ENCODE measurements around the gene SGO2. TPM values are rescaled to one million over a fixed set of nuclear protein-coding genes. Genes with fewer than 3 reads are reported as not detected.

SGO2 gene
- total RNA-seq, 1 donor from 2014 or later: 4.9 TPM

GRCh38 chr2:200575957-200576356, 50.0 kb downstream of the SGO2 start:
- Mint-ChIP-seq H3K4me3 (ENCODE audit: unreplicated experiment) (no peak overlapping the region), H3K36me3 (ENCODE audit: low read depth, unreplicated experiment) (no peaks in the 10 kb centered on the region), H3K9me3 (ENCODE audit: unreplicated experiment) (no peaks in the 10 kb centered on the region), H3K27ac (ENCODE audit: unreplicated experiment) (no peak overlapping the region), H3K27me3 (ENCODE audit: low read depth, unreplicated experiment) (no peaks in the 10 kb centered on the region), H3K4me1 (ENCODE audit: low read depth, unreplicated experiment) (no peaks in the 10 kb centered on the region)
- FAIRE-seq (no peak), DNase-seq (ENCODE audit: low read depth) (no peak)
- no peak overlapping the region for H3K4me2 ChIP-seq (ENCODE audit: low read length)
- H3K36me3 ChIP-seq (ENCODE audit: insufficient read depth, low read length): peaks cover under 1% of the 10 kb centered on the region
- no peak overlapping the region for H2AFZ ChIP-seq (ENCODE audit: low read depth, low read length)
- H3K79me2 ChIP-seq (ENCODE audit: insufficient read depth, low read length): no peaks in the 10 kb centered on the region
- no peak overlapping the region for H3K27ac ChIP-seq (ENCODE audit: low read depth, low read length)
- no peaks in the 10 kb centered on the region for H4K20me1 ChIP-seq (ENCODE audit: insufficient read depth, low read length)
- H3K27me3 ChIP-seq (ENCODE audit: insufficient read depth, low read length): no peaks in the 10 kb centered on the region
- H3K4me3 ChIP-seq (ENCODE audit: insufficient read depth, low read depth, low read length): no peak overlapping the region
- H3K4me1 ChIP-seq (ENCODE audit: insufficient read depth, low read length): no peaks in the 10 kb centered on the region
- no peaks in the 10 kb centered on the region for H3K9me3 ChIP-seq (ENCODE audit: insufficient read depth, low read depth, low read length)
- TF ChIP-seq, protein P1, sequence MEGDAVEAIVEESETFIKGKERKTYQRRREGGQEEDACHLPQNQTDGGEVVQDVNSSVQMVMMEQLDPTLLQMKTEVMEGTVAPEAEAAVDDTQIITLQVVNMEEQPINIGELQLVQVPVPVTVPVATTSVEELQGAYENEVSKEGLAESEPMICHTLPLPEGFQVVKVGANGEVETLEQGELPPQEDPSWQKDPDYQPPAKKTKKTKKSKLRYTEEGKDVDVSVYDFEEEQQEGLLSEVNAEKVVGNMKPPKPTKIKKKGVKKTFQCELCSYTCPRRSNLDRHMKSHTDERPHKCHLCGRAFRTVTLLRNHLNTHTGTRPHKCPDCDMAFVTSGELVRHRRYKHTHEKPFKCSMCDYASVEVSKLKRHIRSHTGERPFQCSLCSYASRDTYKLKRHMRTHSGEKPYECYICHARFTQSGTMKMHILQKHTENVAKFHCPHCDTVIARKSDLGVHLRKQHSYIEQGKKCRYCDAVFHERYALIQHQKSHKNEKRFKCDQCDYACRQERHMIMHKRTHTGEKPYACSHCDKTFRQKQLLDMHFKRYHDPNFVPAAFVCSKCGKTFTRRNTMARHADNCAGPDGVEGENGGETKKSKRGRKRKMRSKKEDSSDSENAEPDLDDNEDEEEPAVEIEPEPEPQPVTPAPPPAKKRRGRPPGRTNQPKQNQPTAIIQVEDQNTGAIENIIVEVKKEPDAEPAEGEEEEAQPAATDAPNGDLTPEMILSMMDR (IDR thresholded peaks at IDR 0.05; ENCODE audit: insufficient read depth, low read depth, low read length): peak; percentile 34
- no peak for TF ChIP-seq EZH2 (IDR thresholded peaks at IDR 0.05; ENCODE audit: insufficient read depth, low read length)
- no peak overlapping the region for H3K9ac ChIP-seq (ENCODE audit: low read length)

GRCh38 chr2:200577027-200577426, 51.0 kb downstream of the SGO2 start:
- no peaks in the 10 kb centered on the region for H3K9me3 Mint-ChIP-seq (ENCODE audit: unreplicated experiment)
- TF ChIP-seq EZH2 (IDR thresholded peaks at IDR 0.05; ENCODE audit: insufficient read depth, low read length): no peak
- TF ChIP-seq, protein P1 (IDR thresholded peaks at IDR 0.05; ENCODE audit: insufficient read depth, low read depth, low read length): peak; percentile 21
- H4K20me1 ChIP-seq (ENCODE audit: insufficient read depth, low read length): no peaks in the 10 kb centered on the region
- no peak overlapping the region for H3K27ac ChIP-seq (ENCODE audit: low read depth, low read length)
- H3K79me2 ChIP-seq (ENCODE audit: insufficient read depth, low read length): no peaks in the 10 kb centered on the region
- H3K36me3 Mint-ChIP-seq (ENCODE audit: low read depth, unreplicated experiment): no peaks in the 10 kb centered on the region
- H3K9me3 ChIP-seq (ENCODE audit: insufficient read depth, low read depth, low read length): no peaks in the 10 kb centered on the region
- DNase-seq (ENCODE audit: low read depth) (no peak), FAIRE-seq (no peak)
- no peaks in the 10 kb centered on the region for H3K27me3 ChIP-seq (ENCODE audit: insufficient read depth, low read length)
- no peaks in the 10 kb centered on the region for H3K4me1 Mint-ChIP-seq (ENCODE audit: low read depth, unreplicated experiment)
- H2AFZ ChIP-seq (ENCODE audit: low read depth, low read length): no peak overlapping the region
- H3K4me3 ChIP-seq (ENCODE audit: insufficient read depth, low read depth, low read length): no peak overlapping the region
- H3K36me3 ChIP-seq (ENCODE audit: insufficient read depth, low read length): no peaks in the 10 kb centered on the region
- no peaks in the 10 kb centered on the region for H3K4me1 ChIP-seq (ENCODE audit: insufficient read depth, low read length)
- no peaks in the 10 kb centered on the region for H3K27me3 Mint-ChIP-seq (ENCODE audit: low read depth, unreplicated experiment)
- no peak overlapping the region for H3K9ac ChIP-seq (ENCODE audit: low read length)
- H3K4me3 Mint-ChIP-seq (ENCODE audit: unreplicated experiment): no peak overlapping the region
- H3K27ac Mint-ChIP-seq (ENCODE audit: unreplicated experiment): no peak overlapping the region
- H3K4me2 ChIP-seq (ENCODE audit: low read length): no peak overlapping the region

- H3K9me3 Mint-ChIP-seq (ENCODE audit: unreplicated experiment): no peaks in the 10 kb centered on the region
- FAIRE-seq: peak; percentile 26
Observed at GRCh38 chr2:200578778-200579177, 52.8 kb downstream of the SGO2 start.

More at GRCh38 chr2:200578778-200579177, 52.8 kb downstream of the SGO2 start:
- Histone ChIP-seq H3K4me1 (ENCODE audit: insufficient read depth, low read length) (no peaks in the 10 kb centered on the region), H3K27ac (ENCODE audit: low read depth, low read length) (no peak overlapping the region), H3K9ac (ENCODE audit: low read length) (no peak overlapping the region), H4K20me1 (ENCODE audit: insufficient read depth, low read length) (no peaks in the 10 kb centered on the region), H3K9me3 (ENCODE audit: insufficient read depth, low read depth, low read length) (no peaks in the 10 kb centered on the region), H3K27me3 (ENCODE audit: insufficient read depth, low read length) (no peaks in the 10 kb centered on the region), H3K4me2 (ENCODE audit: low read length) (no peak overlapping the region), H3K36me3 (ENCODE audit: insufficient read depth, low read length) (no peaks in the 10 kb centered on the region), H3K79me2 (ENCODE audit: insufficient read depth, low read length) (no peaks in the 10 kb centered on the region), H2AFZ (ENCODE audit: low read depth, low read length) (no peak overlapping the region), H3K4me3 (ENCODE audit: insufficient read depth, low read depth, low read length) (no peak overlapping the region)
- no peak overlapping the region for H3K4me3 Mint-ChIP-seq (ENCODE audit: unreplicated experiment)
- no peaks in the 10 kb centered on the region for H3K36me3 Mint-ChIP-seq (ENCODE audit: low read depth, unreplicated experiment)
- no peaks in the 10 kb centered on the region for H3K27me3 Mint-ChIP-seq (ENCODE audit: low read depth, unreplicated experiment)
- DNase-seq (ENCODE audit: low read depth): no peak
- no peak for TF ChIP-seq EZH2 (IDR thresholded peaks at IDR 0.05; ENCODE audit: insufficient read depth, low read length)
- TF ChIP-seq, protein P1 (IDR thresholded peaks at IDR 0.05; ENCODE audit: insufficient read depth, low read depth, low read length): peak; percentile 59
- no peak overlapping the region for H3K27ac Mint-ChIP-seq (ENCODE audit: unreplicated experiment)
- H3K4me1 Mint-ChIP-seq (ENCODE audit: low read depth, unreplicated experiment): no peaks in the 10 kb centered on the region
